HG03135 (cell line): Measurements from ENCODE around the gene RPE.

Source experiments
- ATAC-seq: cut with Tn5 transposase; IDR thresholded peaks from one replicate; pipeline ENCODE4 v1.9.1; 2021; ENCODE audit warnings: mild to moderate bottlenecking, moderate library complexity; ENCODE audit not compliant: unreplicated experiment

RPE gene

GRCh38 chr2:210002158-210003157, at the start of gene RPE:
RPE (plus strand) TSS chr2:210002638; CDS start chr2:210002662, 24 bp downstream.
- ATAC-seq, result peak; percentile 100

- ATAC-seq, result no peak
These were observed 46.2 kb upstream of the RPE start for GRCh38 chr2:209956271-209956670.

- ATAC-seq, result no peak
These were observed 44.4 kb upstream of the RPE start for GRCh38 chr2:209958016-209958415.

- no peak for ATAC-seq
These were observed 42.4 kb upstream of the RPE start for GRCh38 chr2:209960045-209960444.

- ATAC-seq, result peak; percentile 98
These were observed 41.5 kb upstream of the RPE start for GRCh38 chr2:209960676-209961630.

GRCh38 chr2:209965723-209966122, 36.7 kb upstream of the RPE start:
- no peak for ATAC-seq

- no peak for ATAC-seq
These were observed 32.7 kb upstream of the RPE start for GRCh38 chr2:209969692-209970091.

GRCh38 chr2:209970271-209970670, 32.2 kb upstream of the RPE start:
- no peak for ATAC-seq

GRCh38 chr2:209970711-209971110, 31.7 kb upstream of the RPE start:
- ATAC-seq, result no peak

GRCh38 chr2:209973328-209973727, 29.1 kb upstream of the RPE start:
- ATAC-seq, result no peak

GRCh38 chr2:209974576-209974975, 27.9 kb upstream of the RPE start:
- no peak for ATAC-seq

GRCh38 chr2:209976698-209977385, 25.6 kb upstream of the RPE start:
- ATAC-seq, result peak; percentile 85

- peak; percentile 61 for ATAC-seq
These were observed 24.8 kb upstream of the RPE start for GRCh38 chr2:209977386-209978239.

- ATAC-seq, result no peak
These were observed 18.1 kb upstream of the RPE start for GRCh38 chr2:209984291-209984690.

- no peak for ATAC-seq
These were observed 16.6 kb upstream of the RPE start for GRCh38 chr2:209985874-209986273.

- no peak for ATAC-seq
These were observed 16.0 kb upstream of the RPE start for GRCh38 chr2:209986415-209986814.

- ATAC-seq, result no peak
These were observed 14.4 kb upstream of the RPE start for GRCh38 chr2:209988010-209988409.

- ATAC-seq, result no peak
These were observed 11.6 kb upstream of the RPE start for GRCh38 chr2:209990838-209991237.

GRCh38 chr2:209993968-209994367, 8.5 kb upstream of the RPE start:
- ATAC-seq, result no peak

GRCh38 chr2:209998596-209998995, 3.8 kb upstream of the RPE start:
- ATAC-seq, result no peak
